NCI-H1694 (cell line): ENCODE data around the gene ZNF394.
"Not testable (repeated sequence)": the region's sequence is repeated elsewhere in the genome, so short reads cannot be mapped to it uniquely, and the experiment has no call there.

ENCODE experiments used
- DNase-seq: peaks from one replicate; lab custom pipeline; 2025; lab: John Stamatoyannopoulos, UW

ZNF394 gene

DNA sequence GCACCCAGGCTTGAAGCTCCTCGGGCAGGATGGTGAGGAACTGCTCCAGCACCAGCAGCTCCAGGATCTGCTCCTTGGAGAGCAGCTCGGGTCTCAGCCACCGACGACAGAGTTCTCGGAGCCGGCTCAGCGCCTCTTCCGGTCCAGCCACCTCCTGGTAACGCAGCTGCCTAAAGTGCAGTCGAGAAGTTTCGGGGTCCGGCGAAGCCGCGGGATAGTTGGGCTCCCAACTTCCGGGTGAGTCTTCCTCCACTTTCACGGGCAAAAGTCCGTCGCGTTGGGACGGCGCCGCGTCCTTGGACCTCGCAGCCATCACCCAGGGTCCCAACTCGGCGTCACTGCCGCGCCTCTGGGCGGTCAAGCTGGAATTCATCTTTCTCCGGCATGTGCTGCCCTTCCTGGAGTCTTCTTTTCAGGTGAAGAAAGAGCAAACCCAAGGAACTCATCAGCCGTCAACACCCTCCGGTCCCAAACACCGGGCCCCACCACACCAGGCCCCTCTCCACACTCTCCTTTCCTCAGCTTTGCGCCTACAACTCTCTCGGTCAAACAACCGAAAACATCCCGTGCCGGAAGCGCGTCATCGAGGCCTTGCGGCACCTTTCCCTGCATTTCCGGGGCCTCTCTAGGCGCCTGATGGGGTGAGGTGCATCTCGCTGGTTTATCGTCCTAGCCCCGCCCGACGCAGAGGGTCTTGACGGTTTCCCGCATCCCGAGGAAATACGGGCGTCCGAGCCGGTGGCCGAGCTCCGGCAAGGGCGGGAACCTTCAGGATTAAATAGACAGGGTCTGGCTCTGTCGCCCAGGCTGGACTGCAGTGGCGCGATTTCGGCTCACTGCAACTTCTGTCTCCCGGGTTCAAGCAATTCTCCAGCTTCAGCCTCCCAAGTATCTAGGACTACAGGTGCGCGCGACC, at the start of gene ZNF394:
ZNF394 (minus strand) TSS at position 561 of the 916 bp plus-strand sequence; CDS start at position 373, 188 bp downstream.
- peak; percentile 87 for DNase-seq

DNA sequence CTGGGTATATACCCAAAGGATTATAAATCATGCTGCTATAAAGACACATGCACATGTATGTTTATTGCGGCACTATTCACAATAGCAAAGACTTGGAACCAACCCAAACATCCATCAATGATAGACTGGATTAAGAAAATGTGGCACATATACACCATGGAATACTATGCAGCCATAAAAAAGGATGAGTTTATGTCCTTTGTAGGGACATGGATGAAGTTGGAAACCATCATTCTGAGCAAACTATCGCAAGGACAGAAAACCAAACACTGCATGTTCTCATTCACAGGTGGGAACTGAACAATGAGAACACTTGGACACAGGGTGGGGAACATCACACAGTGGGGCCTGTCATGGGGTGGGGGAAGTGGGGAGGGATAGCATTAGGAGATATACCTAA, 49.5 kb upstream of the ZNF394 start:
- not testable (repeated sequence) for DNase-seq

DNA sequence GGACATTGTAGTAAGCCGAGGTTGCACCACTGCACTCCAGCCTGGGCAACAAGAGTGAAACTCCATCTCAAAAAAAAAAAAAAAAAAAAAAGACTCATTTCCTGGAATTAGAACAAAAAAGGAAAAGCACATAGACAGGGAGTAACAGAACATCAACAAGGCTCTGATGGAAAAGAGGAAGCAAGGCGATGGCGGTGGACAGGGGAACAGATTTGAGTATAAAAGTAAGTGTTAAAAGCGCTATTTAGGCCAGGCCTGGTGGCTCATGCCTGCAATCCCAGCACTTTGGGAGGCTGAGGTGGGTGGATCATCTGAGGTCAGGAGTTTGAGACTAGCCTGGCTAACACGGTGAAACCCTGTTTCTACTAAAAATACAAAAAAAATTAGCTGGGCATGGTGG, 45.2 kb upstream of the ZNF394 start:
- not testable (repeated sequence) for DNase-seq

DNA sequence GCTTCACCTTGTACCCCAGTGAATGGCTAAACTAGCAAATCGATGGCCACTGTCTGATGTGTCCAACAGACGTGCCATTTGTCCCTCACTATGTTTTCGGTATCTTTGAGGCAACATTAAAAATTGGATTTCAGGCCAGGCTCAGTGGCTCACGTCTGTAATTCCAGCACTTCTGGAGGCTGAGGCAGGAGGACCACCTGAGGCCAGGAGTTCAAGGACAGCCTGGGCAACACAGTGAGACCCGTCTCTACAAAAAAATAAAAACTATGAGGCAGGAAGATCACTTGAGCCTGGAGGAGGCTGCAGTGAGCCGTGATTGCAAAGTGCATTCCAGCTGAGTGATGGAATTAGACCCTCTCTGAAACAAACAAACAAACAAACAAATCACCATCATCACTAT, 43.8 kb upstream of the ZNF394 start:
- no peak for DNase-seq

DNA sequence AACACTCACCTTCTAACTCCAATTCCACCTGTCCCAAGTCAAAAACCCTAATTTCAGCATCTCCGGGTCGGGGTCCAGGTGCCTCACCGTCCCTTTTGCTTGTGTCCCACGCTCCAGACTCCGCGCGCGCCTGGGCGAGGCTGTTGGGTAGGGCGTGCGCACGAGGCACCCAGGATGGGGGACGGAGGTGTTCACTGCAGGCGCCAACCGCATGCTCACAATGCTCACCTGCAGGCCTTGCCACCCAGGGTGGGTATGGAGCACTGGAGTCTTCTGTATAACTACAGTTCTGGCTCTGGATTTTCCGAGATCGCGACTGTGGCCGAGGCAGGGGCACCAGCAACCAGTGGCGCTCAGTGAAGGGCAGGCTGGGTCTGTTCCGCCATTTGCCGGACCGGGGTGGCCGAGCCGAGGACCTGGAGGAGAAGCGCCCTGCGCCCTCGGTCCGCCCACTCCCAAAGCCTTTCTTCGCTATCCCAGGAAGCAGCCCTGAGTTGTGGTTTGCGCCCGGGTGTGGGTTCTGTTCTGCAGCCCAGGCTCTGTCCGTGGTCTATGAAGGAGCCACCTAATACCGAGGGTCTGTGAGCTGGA, 43.1 kb upstream of the ZNF394 start:
- DNase-seq = no peak

DNA sequence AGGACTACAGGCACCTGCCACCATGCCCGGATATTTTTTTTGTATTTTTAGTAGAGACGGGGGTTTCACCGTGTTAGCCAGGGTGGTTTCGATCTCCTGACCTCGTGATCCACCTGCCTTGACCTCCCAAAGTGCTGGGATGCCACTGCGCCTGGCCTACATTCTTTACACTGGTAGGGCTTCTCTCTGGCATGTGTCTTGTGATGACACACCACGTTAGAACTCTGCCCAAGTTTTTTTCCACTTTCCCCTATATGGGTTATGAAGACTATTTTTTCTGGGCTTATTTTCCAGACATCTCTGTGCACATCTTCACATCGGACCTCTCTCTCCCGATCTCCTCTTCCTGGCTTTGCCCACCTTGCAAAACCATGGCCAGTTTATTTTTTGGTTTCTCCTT, 41.1 kb upstream of the ZNF394 start:
- DNase-seq = no peak

DNA sequence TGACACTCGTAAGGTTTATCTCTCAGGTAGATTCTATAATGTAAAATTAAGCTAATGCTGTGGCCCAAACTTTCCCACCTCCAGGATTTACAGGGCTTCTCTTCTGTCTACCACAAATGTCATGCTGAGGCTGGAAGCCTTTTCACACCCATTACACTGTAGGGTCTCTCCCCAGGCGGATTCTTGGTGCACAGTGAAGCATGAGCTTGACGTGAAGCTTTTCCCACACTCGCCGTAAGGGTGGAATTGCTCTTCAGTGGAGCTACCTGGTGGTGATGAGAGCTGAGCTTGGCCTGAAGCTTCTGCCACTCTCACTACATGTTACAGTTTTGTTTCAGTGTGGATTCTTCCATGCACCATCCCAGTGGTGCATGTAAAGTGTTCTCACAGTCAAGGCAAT, 40.5 kb upstream of the ZNF394 start:
- no peak for DNase-seq

DNA sequence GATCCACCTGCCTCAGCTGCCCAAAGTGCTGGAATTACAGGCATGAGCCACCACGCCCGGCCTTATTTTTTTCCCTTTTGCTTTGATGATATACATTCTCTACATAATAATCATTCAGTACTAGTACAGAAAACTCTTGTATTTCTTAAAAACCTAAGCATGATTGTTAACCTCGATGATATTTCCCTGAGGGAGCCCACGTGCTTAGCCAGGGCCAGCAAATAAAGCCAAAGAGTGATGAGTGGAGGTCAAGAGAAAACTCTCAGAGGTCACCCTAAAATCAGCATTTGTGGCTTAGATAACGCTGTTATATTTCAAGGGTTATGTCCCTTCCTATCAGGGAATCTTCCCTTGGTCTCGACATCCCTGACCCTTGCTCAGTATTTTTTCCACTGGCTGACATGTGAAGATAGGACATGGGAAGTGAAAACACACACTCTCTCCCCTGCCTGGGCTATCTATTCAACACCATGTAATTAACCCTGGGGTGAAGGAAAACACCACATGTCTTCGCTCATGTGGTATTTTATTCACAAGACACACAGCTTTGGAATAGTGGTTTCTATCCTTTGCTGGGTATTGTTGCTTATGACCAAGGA, 39.2 kb upstream of the ZNF394 start:
- no peak for DNase-seq

DNA sequence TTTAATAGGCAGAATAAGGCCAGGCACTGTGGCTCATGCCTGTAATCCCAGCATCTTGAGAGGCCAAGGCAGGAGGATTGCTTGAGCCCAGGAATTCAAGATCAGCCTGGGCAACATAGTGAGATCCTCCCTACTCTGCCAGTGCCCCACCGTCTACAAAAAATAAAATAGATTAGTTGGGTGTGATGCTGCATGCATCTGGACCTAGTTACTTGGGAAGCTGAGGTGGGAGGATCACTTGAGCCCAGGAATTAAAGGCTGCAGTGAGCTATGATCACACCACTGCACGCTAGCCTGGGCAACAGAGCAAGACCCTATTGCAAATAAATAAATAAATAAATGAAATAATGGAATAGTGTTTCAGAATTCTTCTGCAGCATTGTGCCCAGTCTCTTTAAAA, 35.6 kb upstream of the ZNF394 start:
- DNase-seq = no peak

DNA sequence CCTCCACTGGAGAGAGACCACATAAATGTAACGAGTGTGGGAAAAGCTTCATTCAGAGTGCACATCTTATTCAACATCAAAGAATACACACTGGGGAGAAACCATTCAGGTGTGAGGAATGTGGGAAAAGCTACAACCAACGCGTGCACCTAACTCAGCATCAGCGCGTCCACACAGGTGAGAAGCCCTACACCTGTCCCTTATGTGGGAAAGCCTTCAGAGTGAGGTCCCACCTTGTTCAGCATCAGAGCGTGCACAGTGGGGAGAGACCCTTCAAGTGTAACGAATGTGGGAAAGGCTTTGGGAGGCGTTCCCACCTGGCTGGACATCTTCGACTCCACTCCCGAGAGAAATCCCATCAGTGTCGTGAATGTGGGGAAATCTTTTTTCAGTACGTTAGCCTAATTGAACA, 31.3 kb upstream of the ZNF394 start:
- no peak for DNase-seq

DNA sequence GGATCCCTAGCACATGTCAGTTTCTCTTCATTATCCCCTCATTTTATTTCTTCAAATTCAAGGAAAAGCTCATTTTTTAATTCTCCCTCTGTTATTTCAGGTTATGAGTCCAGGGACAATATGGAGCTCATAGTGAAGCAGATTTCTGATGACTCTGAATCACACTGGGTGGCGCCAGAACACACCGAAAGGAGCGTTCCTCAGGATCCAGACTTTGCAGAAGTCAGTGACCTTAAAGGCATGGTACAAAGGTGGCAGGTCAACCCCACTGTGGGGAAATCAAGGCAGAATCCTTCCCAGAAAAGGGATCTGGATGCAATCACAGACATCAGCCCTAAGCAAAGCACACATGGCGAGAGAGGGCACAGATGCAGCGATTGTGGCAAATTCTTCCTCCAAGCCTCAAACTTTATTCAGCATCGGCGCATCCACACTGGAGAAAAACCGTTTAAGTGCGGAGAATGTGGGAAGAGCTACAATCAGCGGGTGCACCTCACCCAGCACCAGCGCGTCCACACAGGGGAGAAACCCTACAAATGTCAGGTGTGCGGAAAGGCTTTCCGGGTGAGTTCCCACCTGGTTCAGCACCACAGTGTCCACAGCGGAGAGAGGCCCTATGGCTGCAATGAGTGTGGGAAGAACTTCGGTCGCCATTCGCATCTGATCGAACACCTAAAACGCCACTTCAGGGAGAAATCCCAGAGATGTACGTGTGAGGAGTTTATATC, 25.8 kb upstream of the ZNF394 start:
- DNase-seq = no peak

DNA sequence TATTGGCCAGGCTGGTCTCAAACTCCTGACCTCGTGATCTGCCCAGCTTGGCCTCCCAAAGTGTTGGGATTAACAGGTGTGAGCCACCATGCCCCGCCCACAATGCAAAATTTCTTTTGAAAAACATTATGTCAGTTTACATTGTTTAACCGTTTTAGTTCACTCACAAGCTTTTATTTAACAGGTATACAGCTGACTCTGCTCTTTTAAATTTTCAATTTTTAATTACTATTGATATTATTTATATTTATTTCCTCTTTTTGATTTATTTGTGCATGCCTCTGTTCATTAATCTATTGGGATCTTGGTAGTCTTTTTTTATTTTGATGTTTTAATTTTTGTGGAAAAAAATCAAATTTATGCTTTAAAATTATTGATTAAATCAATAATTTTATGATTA, 21.3 kb upstream of the ZNF394 start:
- DNase-seq = no peak

DNA sequence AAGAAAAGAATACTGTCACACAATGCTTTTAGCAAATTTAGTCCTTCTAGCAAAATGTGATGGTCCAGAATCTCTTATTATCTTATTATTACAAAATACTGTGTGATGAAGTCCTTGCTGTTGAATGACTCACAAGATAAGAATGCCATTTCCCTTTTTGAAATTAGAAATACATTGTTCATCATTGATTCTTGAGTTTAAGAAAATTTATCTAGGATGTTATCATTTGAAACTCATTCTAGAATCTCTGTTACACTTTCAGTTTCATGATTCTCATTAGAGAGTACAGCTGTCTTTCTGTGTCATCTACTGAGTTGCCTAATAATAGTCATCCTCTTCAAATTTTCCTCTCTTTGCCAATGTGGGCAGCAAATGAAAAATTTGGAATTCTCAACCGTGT, 14.0 kb upstream of the ZNF394 start:
- no peak for DNase-seq

DNA sequence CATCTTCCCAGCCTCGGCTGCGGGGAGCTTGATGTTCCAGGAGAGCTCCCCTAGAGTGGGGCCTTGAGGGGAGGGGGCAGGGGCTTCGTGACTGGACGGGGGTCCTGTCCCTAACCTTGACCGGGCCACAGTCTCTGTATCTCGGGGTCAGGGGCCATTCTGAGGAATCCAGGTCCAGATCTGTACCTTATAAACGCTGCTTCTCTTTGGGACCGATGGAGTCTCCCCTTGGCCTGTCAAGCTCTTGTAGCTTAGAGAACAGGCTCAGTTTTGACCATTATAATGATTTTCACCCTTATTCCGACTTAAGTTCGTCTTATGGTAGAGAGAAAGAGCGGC, 5.2 kb upstream of the ZNF394 start:
- DNase-seq = no peak

DNA sequence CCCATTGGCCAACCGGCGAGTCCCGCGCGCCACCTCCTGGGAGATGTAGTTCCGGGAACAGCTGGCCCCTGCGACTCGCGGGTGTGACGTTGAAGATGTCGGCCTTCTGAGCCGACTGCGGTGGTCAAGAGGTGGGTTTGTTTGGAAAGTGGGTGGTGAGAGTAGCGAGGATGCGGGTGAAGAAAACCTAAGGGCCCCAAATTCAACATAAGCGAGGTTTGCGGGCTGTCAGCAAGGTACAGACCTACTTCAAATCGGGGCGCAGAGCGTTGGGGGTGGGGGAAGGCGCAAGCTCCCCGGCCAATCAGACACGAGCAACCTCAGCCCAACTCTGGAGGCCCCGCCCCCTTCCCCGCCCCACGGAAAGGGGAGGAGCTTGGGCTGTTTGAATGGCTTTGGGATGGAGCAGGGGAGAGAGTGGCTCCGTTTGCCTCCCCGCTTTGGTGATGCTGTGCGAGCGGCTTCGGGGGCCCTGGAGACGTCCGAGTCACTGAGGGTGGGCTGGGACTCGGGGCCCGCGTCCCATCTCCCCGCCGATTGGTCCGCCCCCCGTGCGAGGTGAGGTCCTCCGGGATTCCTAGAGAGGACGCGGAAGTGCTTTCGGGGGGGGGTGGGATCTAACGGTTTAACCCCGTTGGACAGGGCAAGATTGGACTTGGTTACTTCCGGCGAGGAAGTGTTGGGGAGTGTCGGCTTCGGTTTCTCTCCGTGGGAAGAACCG, 4.7 kb upstream of the ZNF394 start, which contains the start of gene ZKSCAN5:
ZKSCAN5 (plus strand) TSS at position 60 of the 721 bp plus-strand sequence. CDS start 1,383 bp downstream, outside the sequence.
- peak; percentile 93 for DNase-seq

DNA sequence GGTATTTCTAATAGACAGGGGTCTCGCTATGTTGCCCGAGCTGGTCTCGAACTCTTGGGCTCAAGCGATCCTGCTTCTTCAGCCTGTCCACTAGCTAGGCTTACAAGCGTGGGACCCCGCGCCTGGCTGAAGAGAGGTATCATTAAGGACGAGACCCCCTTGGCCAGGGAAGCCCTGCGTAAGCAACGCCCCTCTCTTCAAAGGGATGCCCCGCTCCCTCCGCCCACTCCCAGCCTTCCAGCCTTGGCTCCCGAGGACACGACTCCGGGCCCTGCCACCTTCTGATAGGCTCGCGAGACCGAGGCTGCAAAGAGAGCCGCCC, 4.2 kb upstream of the ZNF394 start:
- peak; percentile 95 for DNase-seq

DNA sequence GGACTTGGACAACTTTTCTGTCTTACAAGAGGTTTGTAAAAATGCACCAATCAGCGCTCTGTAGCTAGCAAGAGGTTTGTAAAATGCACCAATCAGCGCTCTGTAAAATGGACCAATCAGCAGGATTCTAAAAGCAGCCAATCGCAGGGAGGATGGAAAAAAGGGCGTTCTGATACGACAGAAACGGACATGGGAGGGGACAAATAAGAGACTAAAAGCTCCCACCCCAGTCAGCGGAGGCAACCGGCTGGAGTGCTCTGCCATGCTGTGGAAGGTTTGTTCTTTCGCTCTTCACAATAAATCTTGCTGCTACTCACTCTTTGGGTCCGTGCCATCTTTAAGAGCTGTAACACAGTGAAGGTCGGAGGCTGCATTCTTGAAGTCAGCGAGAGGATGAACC, 1.2 kb upstream of the ZNF394 start:
- not testable (repeated sequence) for DNase-seq

DNA sequence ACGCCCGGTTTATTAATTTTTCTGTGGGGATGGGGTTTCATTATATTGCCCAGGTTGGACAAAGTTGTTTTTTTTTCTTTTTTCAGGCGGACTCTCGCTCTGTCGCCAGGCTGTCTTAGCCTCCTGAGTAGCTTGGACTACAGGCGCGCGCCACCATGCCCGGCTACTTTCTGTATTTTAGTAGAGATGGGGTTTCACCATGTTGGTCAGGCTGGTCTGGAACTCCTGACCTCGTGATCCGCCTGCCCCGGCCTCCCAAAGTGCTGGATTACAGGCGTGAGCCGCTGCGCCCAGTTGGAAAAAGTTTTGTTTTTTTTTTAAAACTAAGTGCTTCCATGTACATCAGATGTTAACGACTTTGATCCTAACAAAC, 542 bp upstream of the ZNF394 start:
- DNase-seq = no peak

DNA sequence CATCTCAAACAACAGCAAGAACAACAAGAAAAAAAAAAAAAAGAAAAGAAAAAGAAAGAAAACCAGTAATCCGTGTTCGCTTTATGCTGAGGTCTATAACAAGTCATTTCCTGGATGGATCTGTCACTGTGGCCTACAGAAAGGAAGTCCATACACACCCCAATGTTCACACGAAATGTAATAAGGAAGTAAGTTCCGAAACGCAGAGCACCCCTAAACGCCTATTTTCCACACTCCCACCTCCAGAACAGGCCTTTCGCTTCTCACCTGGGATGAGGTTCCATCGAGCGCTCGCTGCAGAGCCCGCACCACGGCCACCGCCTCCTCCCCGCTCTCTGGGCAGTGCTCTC, 735 bp downstream of the ZNF394 start:
- DNase-seq = no peak

DNA sequence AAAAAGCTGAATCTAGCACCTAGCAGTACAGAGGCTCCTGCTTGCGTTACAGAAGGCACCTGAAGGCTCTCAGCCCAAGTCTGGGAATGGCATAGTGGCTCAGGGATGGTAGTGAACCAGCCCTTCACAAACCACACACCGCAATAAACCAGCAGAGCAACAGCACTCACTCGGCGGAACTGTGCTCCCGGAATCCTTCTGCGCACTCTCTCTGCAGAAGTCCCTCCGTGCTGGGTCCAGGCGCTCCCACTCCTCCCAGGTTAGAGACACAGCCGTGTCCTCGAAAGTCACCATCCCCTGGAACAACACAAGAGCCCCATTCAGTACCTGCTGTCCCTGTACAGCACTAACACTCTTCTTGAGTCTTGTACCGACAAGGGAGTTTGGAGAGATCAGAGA, 1.5 kb downstream of the ZNF394 start:
- no peak for DNase-seq

DNA sequence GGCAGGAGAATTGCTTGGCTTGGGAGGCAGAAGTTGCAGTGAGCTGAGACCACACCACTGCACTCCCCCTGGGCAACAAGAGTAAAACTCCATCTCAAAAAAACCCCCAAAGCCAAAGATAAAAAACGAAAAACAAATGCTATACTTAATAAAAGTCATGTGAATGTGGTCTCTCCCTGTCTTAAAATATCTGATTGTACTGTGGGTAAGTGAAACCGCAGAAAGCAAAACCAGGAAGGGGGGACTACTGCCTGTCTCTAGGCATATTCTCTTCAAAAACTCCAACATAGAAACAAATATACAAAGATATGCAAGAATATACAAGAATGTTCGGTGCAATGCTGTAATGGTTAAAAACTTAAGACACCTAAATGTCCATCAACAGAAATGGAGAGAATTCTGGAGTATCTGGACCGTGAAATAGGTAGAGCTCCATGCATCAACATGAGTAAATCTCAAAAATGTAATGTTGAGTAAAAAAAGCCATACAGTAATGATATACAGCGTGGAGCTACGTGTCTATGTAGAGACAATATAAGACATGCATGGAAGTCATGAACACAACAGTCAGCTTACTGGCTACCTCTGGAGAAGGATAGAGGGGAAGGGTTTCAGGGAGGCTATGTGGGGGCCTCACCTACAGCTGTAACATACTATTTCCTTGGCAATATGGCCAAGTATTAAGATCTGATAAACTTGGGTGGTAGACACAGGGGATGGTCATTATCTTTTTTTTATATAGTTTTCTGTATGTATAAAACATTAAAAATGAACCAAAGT, 2.1 kb downstream of the ZNF394 start:
- DNase-seq = no peak
